ENCODE data around the gene CTU2. TPM values are rescaled to one million over a fixed set of nuclear protein-coding genes. Genes with fewer than 3 reads are reported as not detected.

Gene CTU2
- polyA plus RNA-seq, 1 donor from 2014 or later: 26.3 TPM

DNA sequence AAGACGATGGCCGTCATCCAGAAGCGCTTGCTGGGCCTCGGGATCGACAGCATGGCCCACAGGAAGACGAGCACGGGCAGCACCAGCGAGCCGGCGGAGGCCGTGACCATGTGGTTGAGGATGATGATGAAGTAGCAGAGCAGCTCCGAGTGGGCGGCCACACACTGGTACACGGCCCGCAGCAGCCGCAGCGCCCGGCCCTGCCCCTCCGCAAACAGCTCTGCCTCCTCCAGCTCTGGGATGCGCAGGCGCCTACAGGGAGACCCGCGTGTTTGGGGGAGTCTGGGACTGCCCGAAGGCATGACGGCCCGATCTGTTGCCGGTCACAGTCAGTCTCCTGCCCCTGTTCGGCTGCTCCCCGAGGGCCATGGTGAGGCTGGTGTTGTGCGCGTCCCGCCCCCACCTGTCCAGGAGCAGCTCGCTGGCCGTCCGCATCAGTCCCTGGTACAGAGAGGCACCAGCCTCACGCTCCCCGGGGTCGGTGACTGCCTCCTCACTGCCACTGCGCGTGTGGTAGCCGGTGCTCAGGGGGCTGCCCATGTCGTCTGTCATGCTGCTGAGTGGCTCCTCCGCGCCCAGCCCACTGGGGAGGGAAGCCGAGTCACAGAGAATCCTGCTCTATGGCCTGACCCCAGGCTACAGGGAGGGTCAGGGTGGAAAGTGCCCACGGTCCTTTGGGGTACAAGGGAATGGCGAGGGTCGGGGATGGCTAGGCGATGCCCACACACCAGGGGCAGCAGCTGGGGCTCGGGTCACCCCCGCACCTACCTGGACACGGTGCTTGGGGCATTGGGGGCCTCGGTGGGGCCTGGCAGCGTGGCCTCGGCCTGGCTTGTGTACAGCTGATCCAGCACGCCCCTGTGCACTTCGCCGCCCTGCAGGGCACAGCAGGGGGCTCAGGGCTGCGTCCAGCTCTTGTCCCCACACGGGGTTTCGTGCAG, 15.8 kb downstream of the CTU2 start:
- Histone ChIP-seq H3K27me3 (ENCODE audit: insufficient read depth, low read depth, low read length) (no peaks in the 10 kb centered on the region), H3K27ac (ENCODE audit: low read length) (no peak overlapping the region), H3K4me3 (ENCODE audit: low read length) (no peak overlapping the region), H3F3A (ENCODE audit: insufficient read depth, low read length, poor library complexity, severe bottlenecking) (no peaks in the 10 kb centered on the region), H3K9me3 (ENCODE audit: low read length) (no peaks in the 10 kb centered on the region), H3K79me2 (replicated peaks; ENCODE audit: insufficient read depth, low read length) (no peaks in the 10 kb centered on the region), H3K9me2 (ENCODE audit: insufficient read depth, low read length) (no peaks in the 10 kb centered on the region), H2AFZ (ENCODE audit: low read depth, low read length) (no peak overlapping the region), H3K4me2 (ENCODE audit: low read length) (no peak overlapping the region), H3K9ac (ENCODE audit: low read length) (no peak overlapping the region), H3K36me3 (ENCODE audit: insufficient read depth, low read length) (no peaks in the 10 kb centered on the region), H4K20me1 (ENCODE audit: insufficient read depth) (no peaks in the 10 kb centered on the region)
- TF ChIP-seq MXI1 (conservative IDR thresholded peaks at IDR 0.05; ENCODE audit: poor library complexity, severe bottlenecking): no peak
- no peak for TF ChIP-seq TAF1 (IDR thresholded peaks at IDR 0.05; ENCODE audit: low read depth)
- no peak for TF ChIP-seq SMC3 (conservative IDR thresholded peaks at IDR 0.05; ENCODE audit: poor library complexity)
- TF ChIP-seq EP300 (conservative IDR thresholded peaks at IDR 0.05; ENCODE audit: poor library complexity, severe bottlenecking): no peak
- TF ChIP-seq POLR2AphosphoS5 (IDR thresholded peaks at IDR 0.05): no peak
- no peak for TF ChIP-seq RAD21 (conservative IDR thresholded peaks at IDR 0.05)
- TF ChIP-seq EZH2 (IDR thresholded peaks at IDR 0.05; ENCODE audit: borderline replicate concordance, insufficient read depth, low read length, poor library complexity, severe bottlenecking): no peak
- TF ChIP-seq REST (IDR thresholded peaks at IDR 0.05; ENCODE audit: borderline replicate concordance): no peak
- TF ChIP-seq, protein P1, sequence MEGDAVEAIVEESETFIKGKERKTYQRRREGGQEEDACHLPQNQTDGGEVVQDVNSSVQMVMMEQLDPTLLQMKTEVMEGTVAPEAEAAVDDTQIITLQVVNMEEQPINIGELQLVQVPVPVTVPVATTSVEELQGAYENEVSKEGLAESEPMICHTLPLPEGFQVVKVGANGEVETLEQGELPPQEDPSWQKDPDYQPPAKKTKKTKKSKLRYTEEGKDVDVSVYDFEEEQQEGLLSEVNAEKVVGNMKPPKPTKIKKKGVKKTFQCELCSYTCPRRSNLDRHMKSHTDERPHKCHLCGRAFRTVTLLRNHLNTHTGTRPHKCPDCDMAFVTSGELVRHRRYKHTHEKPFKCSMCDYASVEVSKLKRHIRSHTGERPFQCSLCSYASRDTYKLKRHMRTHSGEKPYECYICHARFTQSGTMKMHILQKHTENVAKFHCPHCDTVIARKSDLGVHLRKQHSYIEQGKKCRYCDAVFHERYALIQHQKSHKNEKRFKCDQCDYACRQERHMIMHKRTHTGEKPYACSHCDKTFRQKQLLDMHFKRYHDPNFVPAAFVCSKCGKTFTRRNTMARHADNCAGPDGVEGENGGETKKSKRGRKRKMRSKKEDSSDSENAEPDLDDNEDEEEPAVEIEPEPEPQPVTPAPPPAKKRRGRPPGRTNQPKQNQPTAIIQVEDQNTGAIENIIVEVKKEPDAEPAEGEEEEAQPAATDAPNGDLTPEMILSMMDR (IDR thresholded peaks at IDR 0.05; ENCODE audit: poor library complexity, severe bottlenecking): no peak

GRCh38 chr16:88722784-88723506, 16.6 kb downstream of the CTU2 start:
- Histone ChIP-seq H3K79me2 (replicated peaks; ENCODE audit: insufficient read depth, low read length) (no peaks in the 10 kb centered on the region), H3K9me2 (ENCODE audit: insufficient read depth, low read length) (no peaks in the 10 kb centered on the region), H3K9ac (ENCODE audit: low read length) (no peak overlapping the region), H3K27ac (ENCODE audit: low read length) (no peak overlapping the region), H3K36me3 (ENCODE audit: insufficient read depth, low read length) (no peaks in the 10 kb centered on the region), H4K20me1 (ENCODE audit: insufficient read depth) (no peaks in the 10 kb centered on the region), H3K4me3 (ENCODE audit: low read length) (no peak overlapping the region), H3K4me2 (ENCODE audit: low read length) (no peak overlapping the region), H3K27me3 (ENCODE audit: insufficient read depth, low read depth, low read length) (no peaks in the 10 kb centered on the region), H2AFZ (ENCODE audit: low read depth, low read length) (no peak overlapping the region), H3F3A (ENCODE audit: insufficient read depth, low read length, poor library complexity, severe bottlenecking) (no peaks in the 10 kb centered on the region), H3K9me3 (ENCODE audit: low read length) (no peaks in the 10 kb centered on the region)
- TF ChIP-seq, protein P1 (IDR thresholded peaks at IDR 0.05; ENCODE audit: poor library complexity, severe bottlenecking): no peak
- no peak for TF ChIP-seq REST (IDR thresholded peaks at IDR 0.05; ENCODE audit: borderline replicate concordance)
- no peak for TF ChIP-seq TAF1 (IDR thresholded peaks at IDR 0.05; ENCODE audit: low read depth)
- TF ChIP-seq RAD21 (conservative IDR thresholded peaks at IDR 0.05): no peak
- TF ChIP-seq EZH2 (IDR thresholded peaks at IDR 0.05; ENCODE audit: borderline replicate concordance, insufficient read depth, low read length, poor library complexity, severe bottlenecking): no peak
- no peak for TF ChIP-seq SMC3 (conservative IDR thresholded peaks at IDR 0.05; ENCODE audit: poor library complexity)
- TF ChIP-seq POLR2AphosphoS5 (IDR thresholded peaks at IDR 0.05): no peak
- no peak for TF ChIP-seq MXI1 (conservative IDR thresholded peaks at IDR 0.05; ENCODE audit: poor library complexity, severe bottlenecking)

All from neural cell (in vitro differentiated cells).